HG02884 (cell line): Measurements from ENCODE around the gene OR10G2.

Experiments
- ATAC-seq: cut with Tn5 transposase; IDR thresholded peaks from one replicate; pipeline ENCODE4 v1.9.1; 2021; ENCODE audit warnings: mild to moderate bottlenecking, moderate library complexity; ENCODE audit not compliant: unreplicated experiment

Gene OR10G2

GRCh38 chr14:21589317-21589716 is 45.4 kb downstream of the OR10G2 start:
- ATAC-seq = no peak
